ENCODE data around the gene HSDL2. TPM values are rescaled to one million over a fixed set of nuclear protein-coding genes. Genes with fewer than 3 reads are reported as not detected.

Gene HSDL2
- total RNA-seq, 1 experiment from 2014 or later = 32.2 TPM

DNA sequence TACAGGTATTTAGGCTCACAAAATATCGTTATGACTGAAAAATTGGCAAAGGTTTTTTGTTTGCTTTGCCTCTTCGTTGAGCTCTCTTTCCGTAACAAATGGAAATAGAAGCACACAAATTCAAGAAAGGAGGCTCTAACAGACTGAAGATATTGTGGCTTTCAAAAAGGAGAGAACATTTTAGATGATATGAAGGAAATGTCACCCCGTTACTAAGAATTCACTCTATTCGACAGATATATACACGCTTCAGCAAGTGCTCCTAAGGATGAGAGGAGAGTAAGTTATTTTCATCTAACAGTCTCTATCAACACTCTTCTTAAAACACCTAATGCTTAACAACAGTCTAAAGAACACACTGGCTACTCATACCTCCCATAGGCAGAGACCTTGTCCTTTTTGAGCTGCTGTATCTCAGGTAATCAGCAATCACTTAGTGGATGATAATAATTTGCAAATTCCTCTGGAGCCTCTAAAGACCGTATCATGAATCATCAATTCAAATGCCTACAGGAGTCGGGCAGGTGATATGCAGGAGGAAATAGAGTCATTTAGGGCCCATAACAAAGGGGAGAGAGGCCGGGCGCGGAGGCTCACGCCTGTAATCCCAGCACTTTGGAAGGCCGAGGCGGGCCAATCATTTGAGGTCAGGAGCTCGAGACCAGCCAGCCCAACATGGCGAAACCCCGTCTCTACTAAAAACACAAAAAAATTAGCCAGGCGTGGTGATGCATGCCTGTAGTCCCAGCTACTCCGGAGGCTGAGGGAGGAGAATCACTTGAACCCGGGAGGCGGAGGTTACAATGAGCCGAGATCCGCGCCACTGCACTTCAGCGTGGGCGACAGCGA is 1.4 kb upstream of the HSDL2 start:
- H3K4me1 ChIP-seq (ENCODE audit: control insufficient read depth, insufficient read depth, low read length) = peaks cover 4% of the 10 kb centered on the region
- TF ChIP-seq SIN3A (IDR thresholded peaks at IDR 0.05; ENCODE audit: borderline replicate concordance, insufficient read depth, low read depth, low read length) (no peak), REST (IDR thresholded peaks at IDR 0.05; ENCODE audit: insufficient read depth in 1 of 2, low read depth in 2 of 2, low read length in 1 of 2) (no peak), TCF7L2 (IDR thresholded peaks at IDR 0.05; ENCODE audit: low read depth, low read length) (no peak), CTCF (IDR thresholded peaks at IDR 0.05) (no peak), POLR2AphosphoS5 (IDR thresholded peaks at IDR 0.05; ENCODE audit: low read depth, low read length) (no peak)
- H3K9me3 ChIP-seq (ENCODE audit: control insufficient read depth, insufficient read depth, low read depth, low read length) = no peaks in the 10 kb centered on the region
- ATAC-seq = no peak
- H3K36me3 ChIP-seq (ENCODE audit: control insufficient read depth, insufficient read depth, low read length) = peaks cover 5% of the 10 kb centered on the region; the same call in 1 of the 2 replicates
- DNase-seq (ENCODE audit: low read depth, low spot score) = no peak
- ChIA-PET POLR2A (interaction anchor here (0.6 kb wide), 2 partner anchors 13 to 32 kb away, joined by 3 to 18 read pairs; no protein-coding TSS in a partner anchor), CTCF (interaction anchor here (0.6 kb wide), 2 partner anchors 415 to 460 kb away, joined by 3 to 5 read pairs; no protein-coding TSS in a partner anchor)
- H3K27ac ChIP-seq (ENCODE audit: low read length) = peak overlapping the region; percentile 94
- TSS peak; percentile 71 for BruUV-seq (replicated peaks)
- in situ Hi-C loops (cut with HindIII; ENCODE audit: low pct_unique_long_range_greater_than_20kb, low sequenced_read_pairs) (no loop called here), intact Hi-C loops (cut with micrococcal nuclease; ENCODE audit: unreplicated experiment) (no loop called here)
- peak overlapping the region; percentile 82 to 87 for H3K4me3 ChIP-seq (ENCODE audit: low read depth in 2 of 2, low read length in 2 of 2)
- H3K27me3 ChIP-seq (ENCODE audit: control insufficient read depth, insufficient read depth, low read length) = no peaks in the 10 kb centered on the region

GRCh38 chr9:112379177-112380101 is 469 bp upstream of the HSDL2 start:
- intact Hi-C loops (cut with micrococcal nuclease; ENCODE audit: unreplicated experiment) (no loop called here), in situ Hi-C loops (cut with HindIII; ENCODE audit: low pct_unique_long_range_greater_than_20kb, low sequenced_read_pairs) (no loop called here)
- BruUV-seq (replicated peaks) = no TSS peak
- ATAC-seq (peak; percentile 97), DNase-seq (ENCODE audit: low read depth, low spot score) (peak; percentile 78)
- Histone ChIP-seq H3K27ac (ENCODE audit: low read length) (peak overlapping the region; percentile 94), H3K9me3 (ENCODE audit: control insufficient read depth, insufficient read depth, low read depth, low read length) (no peaks in the 10 kb centered on the region), H3K36me3 (ENCODE audit: control insufficient read depth, insufficient read depth, low read length) (peaks cover 5% of the 10 kb centered on the region; the same call in 1 of the 2 replicates), H3K27me3 (ENCODE audit: control insufficient read depth, insufficient read depth, low read length) (no peaks in the 10 kb centered on the region), H3K4me3 (ENCODE audit: low read depth in 2 of 2, low read length in 2 of 2) (peak overlapping the region; percentile 82 to 89), H3K4me1 (ENCODE audit: control insufficient read depth, insufficient read depth, low read length) (peaks cover 7% of the 10 kb centered on the region)
- ChIA-PET POLR2A (interaction anchor here (0.6 to 0.7 kb wide), 4 partner anchors 14 to 260 kb away, joined by 3 to 18 read pairs (median 4); no protein-coding TSS in a partner anchor), CTCF (interaction anchor here (0.6 to 1.0 kb wide), 3 partner anchors 282 to 461 kb away, joined by 3 to 5 read pairs (median 3); no protein-coding TSS in a partner anchor)
- 0 out of 2 replicates have a peak, but pooled peaks have one; percentile 65 for TF ChIP-seq SIN3A (IDR thresholded peaks at IDR 0.05; ENCODE audit: borderline replicate concordance, insufficient read depth, low read depth, low read length)
- no peak for TF ChIP-seq TCF7L2 (IDR thresholded peaks at IDR 0.05; ENCODE audit: low read depth, low read length)
- no peak for TF ChIP-seq REST (IDR thresholded peaks at IDR 0.05; ENCODE audit: insufficient read depth in 1 of 2, low read depth in 2 of 2, low read length in 1 of 2)
- TF ChIP-seq POLR2AphosphoS5 (IDR thresholded peaks at IDR 0.05; ENCODE audit: low read depth, low read length) = peak; percentile 89
- no peak for TF ChIP-seq CTCF (IDR thresholded peaks at IDR 0.05)
